ENCODE results near the gene SMIM3.
A peak's percentile ranks its signal among the peaks of the same experiment; 100 is the strongest.
"Not testable (repeated sequence)": the region's sequence is repeated elsewhere in the genome, so short reads cannot be mapped to it uniquely, and the experiment has no call there.

SMIM3 gene
- 10.2 to 86.2 (median 48.1) reads per million in 18 experiments for total RNA-seq

DNA sequence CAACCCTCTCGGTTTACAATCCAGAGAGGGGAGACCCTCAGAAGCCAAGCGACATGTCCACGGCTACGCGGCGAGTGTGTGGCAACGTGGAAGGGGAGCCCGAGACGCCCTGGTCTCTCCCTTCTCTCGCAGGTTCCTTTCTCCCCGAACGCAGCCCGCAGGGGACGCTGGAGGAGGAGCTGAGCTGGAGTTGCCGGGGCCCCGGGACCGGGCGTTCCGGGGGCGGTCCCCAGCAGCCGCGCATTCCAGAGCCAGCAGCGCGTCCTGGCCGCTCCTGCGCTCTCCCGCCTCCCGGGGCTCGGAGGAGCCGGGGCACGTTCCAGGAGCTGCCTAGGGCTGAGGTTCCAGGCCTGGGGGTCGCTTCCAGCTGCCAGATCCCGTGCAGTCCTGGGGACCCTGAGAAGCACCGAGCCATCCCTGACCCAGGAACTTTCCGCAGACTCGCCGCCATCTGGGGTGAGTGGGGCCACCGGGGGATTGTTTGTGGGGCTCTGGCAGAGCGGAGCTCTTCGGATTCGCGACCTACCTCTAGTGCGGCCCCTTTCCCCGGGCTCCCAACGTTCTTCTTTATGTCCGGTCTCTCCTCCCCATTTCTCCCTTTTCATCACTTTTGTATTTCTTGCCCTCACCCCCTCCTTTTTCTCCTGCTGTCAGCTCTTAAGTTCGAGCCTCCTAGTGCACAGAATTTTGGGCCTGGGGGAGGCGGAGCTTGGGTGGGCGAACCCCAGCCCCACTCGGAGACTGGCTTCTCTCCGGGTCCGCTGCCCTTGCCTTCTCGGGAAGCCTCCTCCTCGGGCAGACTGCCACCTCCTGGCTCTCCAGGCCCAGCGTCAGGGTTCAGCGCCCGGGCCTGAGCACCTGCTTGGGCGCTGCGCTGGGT, at the start of gene SMIM3:
SMIM3 (plus strand) TSS at position 241 of the 880 bp plus-strand sequence. CDS start 16,684 bp downstream, outside the sequence.
- peak; percentile 73 to 84 for DNase-seq

- no peak for DNase-seq
Measured at GRCh38 chr5:150729859-150730258, 48.7 kb upstream of the SMIM3 start.

GRCh38 chr5:150731669-150732242, 46.8 kb upstream of the SMIM3 start:
- DNase-seq = peak; percentile 72 to 81

GRCh38 chr5:150734579-150735384, 43.8 kb upstream of the SMIM3 start:
- peak; percentile 93 to 95 for DNase-seq

DNA sequence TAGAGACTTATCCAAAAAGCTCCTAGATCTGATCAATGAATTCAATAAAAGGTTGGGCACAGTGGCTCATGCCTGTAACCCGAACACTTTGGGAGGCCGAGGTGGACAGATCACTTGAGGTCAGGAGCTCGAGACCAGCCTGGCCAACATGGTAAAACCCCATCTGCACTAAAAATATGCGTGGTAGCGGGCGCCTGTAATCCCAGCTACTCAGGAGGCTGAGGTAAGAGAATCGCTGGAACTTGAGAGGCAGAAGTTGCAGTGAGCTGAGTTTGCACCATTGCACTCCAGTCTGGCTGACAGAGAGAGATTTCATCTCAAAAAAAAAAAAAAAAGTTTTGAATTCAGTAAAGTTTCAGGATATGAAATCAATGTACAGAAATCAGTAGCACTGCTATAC, 39.7 kb upstream of the SMIM3 start:
- DNase-seq = no peak

DNA sequence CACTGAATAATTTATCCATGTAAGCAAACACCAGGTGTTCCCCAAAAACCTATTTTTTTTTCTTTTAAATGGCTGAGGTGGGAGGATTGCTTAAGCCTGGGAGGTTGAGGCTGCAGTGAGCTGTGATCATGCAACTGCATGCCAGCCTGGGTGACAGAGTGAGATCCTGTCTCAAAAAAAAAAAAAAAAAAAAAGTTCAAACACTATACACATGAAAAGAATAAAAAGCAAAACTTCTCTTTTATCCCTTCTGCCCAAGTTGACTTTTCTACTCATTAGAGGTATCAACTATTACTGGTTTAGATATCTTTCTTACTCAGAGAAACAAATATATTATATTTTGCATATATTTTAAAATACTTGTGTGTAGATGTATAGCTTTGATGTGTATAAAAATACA, 37.6 kb upstream of the SMIM3 start:
- DNase-seq = no peak

DNA sequence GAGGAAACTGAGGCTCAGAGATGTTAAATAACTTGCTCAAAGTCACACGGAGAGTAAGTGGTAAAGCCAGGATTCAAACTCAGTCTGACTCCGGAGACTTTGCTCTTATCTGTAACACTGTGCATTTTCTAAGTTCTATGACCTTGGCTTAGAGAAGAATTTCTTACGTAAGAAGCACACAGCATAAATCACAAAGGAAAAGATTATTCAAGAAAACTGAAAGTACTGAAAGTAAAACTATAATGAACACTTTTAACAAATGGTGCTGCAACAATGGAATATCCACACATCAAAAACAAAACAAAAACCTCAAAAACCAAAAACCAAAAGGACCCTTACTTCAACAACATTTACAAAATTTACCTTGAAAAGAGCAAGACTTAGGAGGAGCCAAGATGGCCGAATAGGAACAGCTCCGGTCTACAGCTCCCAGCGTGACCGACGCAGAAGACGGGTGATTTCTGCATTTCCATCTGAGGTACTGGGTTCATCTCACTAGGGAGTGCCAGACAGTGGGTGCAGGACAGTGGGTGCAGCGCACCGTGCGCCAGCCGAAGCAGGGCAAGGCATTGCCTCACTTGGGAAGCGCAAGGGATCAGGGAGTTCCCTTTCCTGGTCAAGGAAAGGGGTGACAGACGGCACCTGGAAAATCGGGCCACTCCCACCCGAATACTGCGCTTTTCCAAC, 36.0 kb upstream of the SMIM3 start:
- not testable (repeated sequence) for DNase-seq

DNA sequence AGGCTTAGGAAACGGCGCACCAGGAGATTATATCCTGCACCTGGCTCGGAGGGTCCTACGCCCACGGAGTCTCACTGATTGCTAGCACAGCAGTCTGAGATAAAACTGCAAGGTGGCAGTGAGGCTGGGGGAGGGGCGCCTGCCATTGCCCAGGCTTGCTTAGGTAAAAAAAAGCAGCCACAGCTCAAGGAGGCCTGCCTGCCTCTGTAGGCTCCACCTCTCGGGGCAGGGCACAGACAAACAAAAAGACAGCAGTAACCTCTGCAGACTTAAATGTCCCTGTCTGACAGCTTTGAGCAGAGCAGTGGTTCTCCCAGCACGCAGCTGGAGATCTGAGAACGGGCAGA, 35.4 kb upstream of the SMIM3 start:
- not testable (repeated sequence) for DNase-seq

DNA sequence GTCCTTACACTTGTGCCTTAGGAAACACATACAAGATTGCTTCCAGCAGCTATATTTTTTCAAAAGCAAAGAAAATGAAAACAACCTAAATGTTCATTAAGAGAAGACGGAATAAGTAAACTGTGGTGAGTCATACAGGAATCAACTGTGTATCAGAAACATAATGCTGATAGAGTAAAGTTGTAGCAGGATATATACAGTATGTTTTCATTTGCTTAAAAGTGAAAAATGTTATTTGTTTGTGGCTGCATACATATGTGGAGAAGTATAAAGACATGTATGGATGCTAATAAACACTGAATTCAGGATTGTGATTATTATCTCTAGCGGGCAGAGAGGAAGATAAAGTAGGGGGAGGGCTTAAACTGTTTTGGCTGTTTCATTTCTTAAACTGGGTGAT, 28.1 kb upstream of the SMIM3 start:
- no peak for DNase-seq

- no peak for DNase-seq
Measured at GRCh38 chr5:150751096-150751891, 27.3 kb upstream of the SMIM3 start.

- no peak for DNase-seq
Measured at GRCh38 chr5:150753463-150753862, 25.1 kb upstream of the SMIM3 start.

DNA sequence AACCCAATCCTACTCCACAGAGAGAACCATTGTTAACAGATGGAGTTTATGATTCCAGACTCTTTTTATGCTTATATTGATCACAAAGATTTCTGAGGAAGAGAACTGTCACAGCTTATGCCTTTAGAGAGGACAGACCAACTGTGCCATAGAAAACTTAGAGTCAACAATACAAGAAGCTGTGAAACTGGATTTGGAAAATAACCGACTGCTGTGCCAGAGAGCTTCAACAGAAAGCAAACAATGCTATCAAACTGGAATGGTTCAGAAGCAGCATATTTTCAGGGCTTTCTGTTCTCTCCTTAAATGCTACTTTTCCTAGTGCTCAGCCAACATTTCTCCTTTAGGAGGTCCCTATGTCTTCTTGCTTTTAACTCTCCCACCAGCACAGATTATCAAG, 24.7 kb upstream of the SMIM3 start:
- no peak for DNase-seq

GRCh38 chr5:150757087-150757649, 21.4 kb upstream of the SMIM3 start:
- peak in 1 of 2 donors; percentile 1 for DNase-seq

DNA sequence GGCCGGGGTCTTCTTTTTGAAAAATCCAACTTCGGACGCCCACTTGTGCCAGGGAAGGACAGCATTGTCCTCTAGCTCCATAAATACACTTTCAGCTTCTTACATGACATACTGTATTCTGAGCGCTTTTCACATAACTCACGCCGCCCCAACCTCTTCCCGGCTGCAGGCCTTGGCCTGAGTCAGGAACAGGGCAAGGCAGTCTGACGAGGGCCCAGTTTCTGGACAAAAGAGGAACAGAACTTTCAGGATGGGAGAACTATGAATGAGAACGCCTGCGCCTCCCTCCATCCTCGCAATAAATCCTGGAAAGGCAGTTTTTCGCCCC, 20.4 kb upstream of the SMIM3 start:
- no peak for DNase-seq

GRCh38 chr5:150758531-150759333, 19.8 kb upstream of the SMIM3 start, which contains the start of gene DCTN4:
DCTN4 (minus strand) TSS chr5:150759017; CDS start chr5:150758993, 24 bp downstream.
- peak; percentile 98 for DNase-seq

DNA sequence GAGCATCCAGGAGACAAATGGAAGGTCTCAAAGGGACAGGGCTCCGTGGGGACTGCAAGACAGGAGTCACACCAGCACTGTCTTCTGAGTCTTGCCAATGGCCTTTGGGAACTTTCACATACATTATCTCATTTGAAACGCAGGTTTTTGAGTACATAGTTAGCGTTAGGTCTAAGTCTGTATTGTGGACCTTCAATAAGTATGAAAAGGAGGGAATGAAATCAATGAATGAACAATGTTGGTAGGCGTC, 19.3 kb upstream of the SMIM3 start:
- no peak for DNase-seq

DNA sequence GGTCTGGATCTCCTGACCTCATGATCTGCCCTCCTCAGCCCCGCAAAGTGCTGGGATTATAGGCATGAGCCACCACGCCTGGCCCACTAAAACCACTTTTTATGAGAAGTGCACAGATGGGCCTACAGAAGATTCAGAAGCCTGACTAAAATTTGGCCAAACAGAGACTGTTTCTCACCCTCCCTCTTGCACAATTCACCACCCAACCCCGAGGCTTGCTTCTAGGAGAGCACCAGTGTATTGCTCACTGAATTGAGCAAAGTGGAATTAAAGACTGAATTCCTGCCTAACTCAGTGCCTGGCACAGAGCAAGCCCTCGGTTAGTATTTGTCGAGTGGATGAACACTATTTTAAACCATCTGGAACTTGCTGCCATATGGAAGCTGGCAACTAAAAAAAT, 16.3 kb upstream of the SMIM3 start:
- peak; percentile 90 for DNase-seq

GRCh38 chr5:150763023-150763769, 15.4 kb upstream of the SMIM3 start:
- peak; percentile 89 to 95 for DNase-seq

- peak; percentile 63 to 81 for DNase-seq
Measured at GRCh38 chr5:150764530-150764929, 14.0 kb upstream of the SMIM3 start.

All from inflammatory macrophage (primary cell).